H1 (cell line): ENCODE measurements around the gene SIRT6. TPM values are rescaled to one million over a fixed set of nuclear protein-coding genes. Genes with fewer than 3 reads are reported as not detected.

Experiments used
- polyA plus RNA-seq, 7 experiments: library from polyadenylated mRNA; depleted of rRNA in 3 of 7; stranded (reverse) in 5 of 7; unstranded in 2 of 7; fragments of >200 nt in 5 of 7; fragments of 200-250 nt in 2 of 7; gene quantifications; 1 replicate in 5 of 7; 2 replicates in 1 of 7; 4 replicates in 1 of 7; pipeline versions ENCODE4 v1.2.1 to v1.2.3, GENCODE V29; 2011 to 2013; ENCODE audit warnings: missing spikeins in 2 of 7, mixed read lengths in 2 of 7
- total RNA-seq: library from RNA; stranded (reverse); fragmentation: NEBNext Ultra II Directional; extraction: Animal tissue kit (Norgen Biotek cat#: 25700); gene quantifications from 2 replicates; pipeline ENCODE4 v1.2.1, GENCODE V29; 2021
- TF ChIP-seq, protein P1 (sequence below): IDR thresholded peaks from 2 replicates; pipeline ENCODE4 v1.6.1; 2012; ENCODE audit warnings: inconsistent platforms

SIRT6 gene
- total and polyA plus RNA-seq, 2 of the 8 experiments (the other 6 are each of a cell fraction or from before 2014, with no cell fraction given): 25.2 to 27.0 TPM

DNA sequence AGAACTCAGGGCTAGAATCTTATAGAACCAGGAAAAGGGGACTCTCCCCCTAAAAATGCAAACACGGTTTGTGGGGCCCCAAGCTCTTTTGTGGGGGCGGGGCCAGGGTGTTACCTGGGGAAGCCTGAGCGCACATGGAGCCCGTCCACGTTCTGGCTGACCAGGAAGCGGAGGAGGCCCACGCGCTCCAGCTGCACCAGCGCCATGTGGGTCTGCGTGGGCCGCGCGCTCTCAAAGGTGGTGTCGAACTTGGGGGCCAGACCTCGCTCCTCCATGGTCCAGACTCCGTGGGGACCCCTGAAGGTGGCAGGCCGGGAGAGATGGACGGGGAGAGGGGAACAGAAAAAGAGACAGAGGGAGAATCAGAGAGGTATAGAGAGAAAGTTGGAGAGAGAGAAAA is 3.4 kb downstream of the SIRT6 start (continued):
- TF ChIP-seq, protein P1, sequence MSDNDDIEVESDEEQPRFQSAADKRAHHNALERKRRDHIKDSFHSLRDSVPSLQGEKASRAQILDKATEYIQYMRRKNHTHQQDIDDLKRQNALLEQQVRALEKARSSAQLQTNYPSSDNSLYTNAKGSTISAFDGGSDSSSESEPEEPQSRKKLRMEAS: no peak
